H1 (cell line): ENCODE measurements around the gene ESYT2. TPM values are rescaled to one million over a fixed set of nuclear protein-coding genes. Genes with fewer than 3 reads are reported as not detected.

Experiments
- BACH1 ChIP-seq: IDR thresholded peaks from 2 replicates; pipeline ENCODE4 v1.6.1; 2012; ENCODE audit warnings: low read length, improper control_type of control experiment
- BCL11A ChIP-seq, 2 experiments: IDR thresholded peaks; one replicate each; pipeline ENCODE4 v1.6.1; 2011; ENCODE audit warnings: low read depth in 2 of 2, low read length in 2 of 2, mild to moderate bottlenecking in 2 of 2
- BRCA1 ChIP-seq: IDR thresholded peaks from 2 replicates; pipeline ENCODE4 v1.6.1; 2012; ENCODE audit warnings: low read depth, low read length, improper control_type of control experiment
- CEBPB ChIP-seq: IDR thresholded peaks from 2 replicates; pipeline ENCODE4 v1.6.1; 2012; ENCODE audit warnings: low read depth, low read length
- EP300 ChIP-seq, 2 experiments: IDR thresholded peaks; 1 replicate in 1 of 2; 2 replicates in 1 of 2; pipeline ENCODE4 v1.6.1; 2011 to 2012; ENCODE audit warnings: low read depth in 2 of 2, low read length in 2 of 2, mild to moderate bottlenecking in 2 of 2, borderline replicate concordance in 1 of 2, inconsistent platforms in 1 of 2, moderate library complexity in 1 of 2
- HDAC6 ChIP-seq: IDR thresholded peaks from one replicate; pipeline ENCODE4 v1.7.1; 2012; ENCODE audit warnings: low read depth, mild to moderate bottlenecking, inconsistent platforms, low read length, moderate library complexity
- polyA plus RNA-seq, 7 experiments: library from polyadenylated mRNA; depleted of rRNA in 3 of 7; stranded (reverse) in 5 of 7; unstranded in 2 of 7; fragments of >200 nt in 5 of 7; fragments of 200-250 nt in 2 of 7; gene quantifications; 1 replicate in 5 of 7; 2 replicates in 1 of 7; 4 replicates in 1 of 7; pipeline versions ENCODE4 v1.2.1 to v1.2.3, GENCODE V29; 2011 to 2013; ENCODE audit warnings: missing spikeins in 2 of 7, mixed read lengths in 2 of 7
- total RNA-seq: library from RNA; stranded (reverse); fragmentation: NEBNext Ultra II Directional; extraction: Animal tissue kit (Norgen Biotek cat#: 25700); gene quantifications from 2 replicates; pipeline ENCODE4 v1.2.1, GENCODE V29; 2021
- TF ChIP-seq, protein P1 (sequence below): IDR thresholded peaks from 2 replicates; pipeline ENCODE4 v1.6.1; 2011; ENCODE audit warnings: low read length, improper control_type of control experiment

The ESYT2 gene
- total and polyA plus RNA-seq, 2 of the 8 experiments (the other 6 are each of a cell fraction or from before 2014, with no cell fraction given) = 27.0 to 37.5 TPM

DNA sequence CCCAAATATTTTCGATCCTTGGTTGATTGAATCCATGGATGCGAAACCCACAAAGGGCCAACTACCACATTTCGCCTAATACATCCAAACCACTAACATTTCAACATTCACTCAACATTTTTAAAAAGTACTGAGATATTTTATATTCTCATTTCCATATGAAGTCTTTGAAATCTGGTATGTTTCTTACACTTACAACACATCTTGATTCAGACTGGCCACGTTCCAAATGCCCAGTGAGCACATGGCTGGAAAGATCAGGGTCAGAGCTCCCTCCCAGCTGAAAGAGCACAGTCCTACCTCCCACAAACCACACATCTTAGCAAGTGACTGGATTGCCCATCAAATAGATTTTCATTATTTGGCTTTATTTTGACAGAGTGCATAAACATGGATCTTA, 143.6 kb downstream of the ESYT2 start (continued):
- no peak for TF ChIP-seq EP300 (IDR thresholded peaks at IDR 0.05; ENCODE audit: borderline replicate concordance in 1 of 2, low read depth in 2 of 2, low read length in 2 of 2)
- TF ChIP-seq, protein P1, sequence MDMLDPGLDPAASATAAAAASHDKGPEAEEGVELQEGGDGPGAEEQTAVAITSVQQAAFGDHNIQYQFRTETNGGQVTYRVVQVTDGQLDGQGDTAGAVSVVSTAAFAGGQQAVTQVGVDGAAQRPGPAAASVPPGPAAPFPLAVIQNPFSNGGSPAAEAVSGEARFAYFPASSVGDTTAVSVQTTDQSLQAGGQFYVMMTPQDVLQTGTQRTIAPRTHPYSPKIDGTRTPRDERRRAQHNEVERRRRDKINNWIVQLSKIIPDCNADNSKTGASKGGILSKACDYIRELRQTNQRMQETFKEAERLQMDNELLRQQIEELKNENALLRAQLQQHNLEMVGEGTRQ = no peak
- TF ChIP-seq CEBPB = no peak
- TF ChIP-seq BRCA1 = no peak
- TF ChIP-seq BCL11A (IDR thresholded peaks at IDR 0.05; ENCODE audit: low read depth in 2 of 2, low read length in 2 of 2) = no peak
- no peak for TF ChIP-seq HDAC6
- TF ChIP-seq BACH1 = no peak
